ENCODE data around the gene LRRTM4.

The LRRTM4 gene

DNA sequence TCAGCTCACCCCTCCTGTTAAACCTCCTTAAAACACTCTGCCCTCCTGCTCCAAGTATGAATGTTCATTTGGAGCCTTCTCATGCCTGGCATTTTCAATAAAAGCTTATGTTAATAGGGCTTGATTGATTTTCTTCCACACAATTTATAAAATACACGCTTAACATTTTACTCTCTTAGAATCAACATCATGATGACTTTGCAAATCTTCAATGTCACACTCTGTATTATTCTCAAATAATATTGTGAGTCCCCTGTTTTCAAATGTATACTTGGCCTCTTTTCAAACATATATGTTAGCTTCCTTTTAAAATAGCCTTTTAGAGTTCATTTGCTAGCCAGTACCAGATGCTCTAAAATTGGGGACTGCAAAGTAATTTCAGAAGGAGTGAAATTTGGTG, 520.3 kb downstream of the LRRTM4 start:
- no peak for DNase-seq

DNA sequence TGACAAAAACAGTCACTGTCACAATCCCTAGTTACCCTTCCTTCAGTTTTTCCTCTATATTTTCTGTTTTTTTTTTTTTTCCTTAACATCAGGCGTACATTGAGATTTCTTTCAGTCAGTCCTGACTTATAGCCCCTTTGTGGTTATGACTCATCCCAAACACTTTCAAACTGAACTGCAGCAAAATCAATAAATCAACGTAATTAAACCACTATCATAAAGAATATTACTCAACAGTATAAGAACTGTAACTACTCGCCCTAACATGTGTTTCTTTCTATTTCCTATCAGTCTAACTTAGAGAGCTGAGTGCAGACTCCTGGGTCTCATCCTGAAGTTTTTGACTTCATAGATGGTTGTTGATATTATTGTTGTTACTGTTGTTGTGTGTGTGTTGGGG, 523.5 kb downstream of the LRRTM4 start:
- no peak for DNase-seq

DNA sequence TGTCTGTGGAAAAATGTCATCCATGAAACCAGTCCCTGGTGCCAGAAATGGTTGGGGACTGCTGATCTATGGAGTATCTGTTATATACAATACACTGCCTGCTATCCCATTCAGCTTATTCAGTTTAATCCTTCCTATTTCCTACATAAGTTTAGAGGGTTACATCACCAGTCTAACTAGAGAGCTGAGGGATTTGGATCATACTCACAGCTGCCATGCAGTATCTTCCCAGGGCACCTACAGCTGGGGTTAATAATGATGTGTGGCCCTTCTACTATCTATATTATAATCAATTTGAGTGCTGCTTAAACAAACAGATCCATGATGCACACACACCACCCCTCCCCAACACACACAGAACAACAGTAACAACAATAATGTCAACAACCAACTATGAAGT, 524.0 kb downstream of the LRRTM4 start:
- DNase-seq, result no peak

DNA sequence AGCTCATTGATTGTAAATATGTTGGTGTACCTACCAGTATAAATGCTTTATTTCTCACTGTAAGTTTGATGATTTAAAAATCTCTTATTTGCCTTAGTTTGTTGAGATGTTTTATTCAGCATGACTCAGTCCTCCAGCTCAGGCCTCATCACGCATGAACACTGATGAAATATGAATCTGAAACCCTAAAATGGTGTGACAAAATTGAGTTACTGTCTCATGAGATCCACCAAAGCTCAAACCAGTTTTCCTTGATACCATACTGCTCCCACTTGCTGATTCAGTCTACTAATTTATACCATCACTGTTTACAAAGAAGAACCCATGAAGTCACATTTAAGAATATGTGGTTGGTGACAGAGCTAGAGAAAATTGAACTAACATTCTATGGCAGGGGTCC, 524.9 kb downstream of the LRRTM4 start:
- DNase-seq, result no peak

DNA sequence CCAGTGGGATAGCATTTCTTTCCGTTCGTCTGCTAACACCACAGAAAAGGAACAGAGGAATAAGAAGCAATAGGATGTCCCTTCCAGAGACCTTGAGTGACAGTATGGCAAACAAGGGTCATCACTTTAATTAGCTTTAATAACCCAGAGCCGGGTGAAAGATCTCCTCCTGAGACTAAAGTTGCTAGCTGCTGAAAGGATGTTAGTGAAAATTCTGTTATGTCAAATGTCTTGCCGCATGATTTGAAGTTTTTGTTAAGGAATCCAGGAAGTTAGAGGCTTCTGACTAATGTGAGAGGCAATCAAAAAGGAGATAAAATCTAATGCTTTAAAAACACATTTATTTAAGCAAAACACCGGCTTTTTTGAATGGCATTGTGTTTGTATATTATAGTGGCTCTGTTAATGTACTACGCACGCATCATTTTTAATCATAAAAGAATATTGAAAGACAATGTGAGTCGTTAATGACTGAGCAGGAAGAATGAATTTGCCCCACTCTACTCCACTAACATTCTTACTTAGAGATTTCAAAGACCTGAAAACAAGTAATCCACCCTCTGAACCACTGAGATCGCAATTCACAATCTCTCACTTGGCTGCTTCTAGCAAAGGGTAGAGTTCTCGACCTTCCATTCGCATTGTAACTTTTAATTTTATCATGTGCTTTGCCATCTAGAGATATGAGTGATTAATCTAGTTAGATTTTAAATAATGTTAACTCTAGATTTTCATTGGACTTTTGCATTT, 536.6 kb downstream of the LRRTM4 start:
- DNase-seq, result no peak

DNA sequence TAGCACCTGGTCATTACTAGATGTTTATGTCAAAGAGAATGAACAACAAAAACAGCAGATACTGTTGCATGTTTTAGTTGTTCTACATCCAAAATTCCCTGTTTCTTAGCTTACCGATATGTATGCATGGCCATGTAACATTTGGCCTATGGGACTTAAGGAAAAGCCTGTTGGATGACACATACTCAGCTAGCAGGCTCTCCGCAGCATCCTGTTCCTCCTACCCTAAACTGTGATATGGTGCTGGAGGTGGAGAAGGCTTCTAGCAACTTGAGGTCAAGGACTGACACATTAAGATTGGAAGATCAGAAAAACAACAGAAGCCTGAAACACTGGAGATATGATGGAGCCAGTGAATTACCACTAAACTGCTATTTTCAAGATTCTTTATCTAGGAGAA, 537.8 kb downstream of the LRRTM4 start:
- no peak for DNase-seq

DNA sequence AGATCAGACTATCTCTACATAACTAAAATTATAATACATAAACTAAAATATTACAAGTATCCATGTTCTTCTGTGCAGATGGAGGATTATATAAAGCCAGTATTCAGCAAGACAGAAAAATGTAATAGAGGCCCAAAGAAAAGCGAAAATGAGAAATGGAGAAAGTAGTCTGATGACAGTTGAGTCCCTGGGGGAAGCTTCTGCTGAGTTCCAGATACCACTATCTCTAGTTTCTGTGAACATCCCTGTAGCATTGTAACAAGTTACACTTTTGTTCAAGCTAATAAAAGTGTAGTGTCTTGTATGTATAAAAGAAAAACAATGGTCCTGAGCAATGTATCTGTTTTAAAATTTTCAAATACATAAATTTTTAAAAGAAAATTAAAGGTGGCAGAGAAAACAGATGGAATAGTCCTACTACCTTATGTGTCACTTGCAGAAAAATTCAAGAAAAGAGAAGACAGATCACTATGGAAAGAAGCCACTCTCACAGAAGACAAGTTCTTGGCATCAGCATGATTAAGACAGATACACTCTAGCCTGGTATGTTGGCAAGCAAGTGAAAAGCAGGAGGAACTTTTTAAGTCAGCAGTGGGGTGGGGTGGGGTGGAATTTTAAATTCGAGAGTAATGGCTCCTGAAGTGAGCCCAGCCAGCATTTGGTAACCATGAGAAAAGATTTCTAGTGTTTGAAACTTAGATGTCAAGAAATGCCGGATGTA, 541.9 kb downstream of the LRRTM4 start:
- no peak for DNase-seq

DNA sequence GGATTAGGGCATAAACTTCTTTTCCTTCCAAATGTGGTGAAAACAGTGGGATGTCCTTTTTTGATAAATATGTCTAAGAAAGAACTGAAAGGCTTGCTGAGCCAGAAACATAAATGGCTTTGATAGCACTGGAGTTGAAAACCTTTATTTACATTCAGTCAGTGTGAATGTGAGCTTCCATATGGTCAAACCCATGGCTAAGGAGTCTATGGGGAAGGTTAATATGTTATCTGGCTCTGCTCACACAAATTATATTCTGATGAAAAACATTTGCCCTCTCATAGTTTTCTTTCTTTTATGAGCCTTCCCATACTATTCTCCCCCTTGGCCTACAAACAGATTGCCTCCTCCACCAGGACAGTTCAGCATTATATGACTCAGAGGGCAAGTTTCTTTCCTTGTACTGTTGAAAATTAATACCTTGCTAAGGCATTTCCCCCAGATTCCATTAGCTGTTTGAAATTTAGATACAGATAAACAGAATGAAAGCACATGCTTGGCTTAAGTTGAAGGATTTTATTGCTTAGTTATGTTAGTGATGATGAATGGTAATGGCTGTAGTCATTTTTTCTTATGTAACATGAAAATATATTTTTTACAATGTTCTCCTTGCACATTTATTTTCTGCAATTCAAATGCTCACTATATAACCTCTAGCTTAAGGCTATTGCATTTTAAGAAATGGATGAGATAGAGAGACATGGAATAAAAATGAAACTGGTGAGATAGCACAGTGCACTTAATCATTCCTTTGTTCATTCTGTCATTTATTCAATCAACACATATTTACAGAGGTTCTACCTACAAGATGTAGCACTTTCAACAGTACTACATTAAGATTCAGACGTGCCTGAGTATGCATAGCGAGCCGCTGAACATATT, 544.1 kb downstream of the LRRTM4 start:
- no peak for DNase-seq

DNA sequence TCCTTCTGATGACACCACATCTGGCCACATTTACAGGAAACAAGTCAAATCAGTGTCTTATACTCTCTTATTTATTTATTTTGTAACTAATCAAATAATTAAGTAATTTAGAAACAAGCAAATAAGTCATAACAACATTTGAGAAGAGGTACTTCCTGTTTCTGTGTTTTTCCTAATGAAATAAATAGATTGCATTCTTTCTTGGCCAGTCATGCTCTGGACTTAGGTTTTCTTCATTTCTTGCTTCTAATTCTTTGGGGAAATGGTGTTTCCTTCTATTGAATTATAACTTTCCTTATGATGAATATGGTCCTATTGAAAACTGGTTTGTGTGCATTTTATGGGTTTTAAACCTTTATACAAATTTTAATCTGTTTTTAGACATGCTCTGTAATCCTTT, 546.4 kb downstream of the LRRTM4 start:
- DNase-seq, result no peak

DNA sequence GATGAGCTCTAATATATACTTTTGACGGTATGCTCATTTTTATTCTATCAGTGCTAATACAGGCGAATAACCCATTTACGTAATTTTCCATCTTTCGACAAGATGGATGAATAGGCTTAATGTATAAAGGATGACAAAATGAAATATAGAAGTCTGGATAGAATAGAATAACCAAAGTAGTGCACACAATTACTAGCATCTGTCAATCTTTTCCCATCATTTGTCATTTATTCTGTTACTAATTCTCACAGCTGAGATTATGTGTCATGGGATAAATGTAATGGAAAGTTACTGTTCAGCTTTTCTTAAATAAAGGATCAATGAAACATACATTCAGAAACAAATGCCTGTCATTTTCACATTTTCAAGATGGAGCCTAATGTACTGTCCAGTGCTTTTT, 548.6 kb downstream of the LRRTM4 start:
- DNase-seq, result no peak

DNA sequence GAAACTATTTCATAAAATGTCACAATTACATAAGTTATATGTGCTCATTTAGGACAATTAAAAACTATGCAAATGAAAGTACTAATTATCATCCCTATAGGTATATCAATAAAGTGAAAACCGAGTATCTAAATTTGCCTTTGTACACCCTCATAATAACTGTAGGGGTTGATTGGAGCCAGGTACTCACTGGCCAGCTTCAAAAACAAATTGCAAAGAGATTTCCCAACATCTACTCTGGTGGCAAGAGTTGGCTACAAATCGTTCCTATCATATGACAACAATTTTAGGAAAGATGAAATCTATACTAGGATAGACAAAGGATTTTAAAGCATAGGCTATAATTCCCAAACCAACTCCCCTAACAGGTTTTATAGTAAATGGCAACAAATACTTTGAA, 556.4 kb downstream of the LRRTM4 start:
- no peak for DNase-seq

DNA sequence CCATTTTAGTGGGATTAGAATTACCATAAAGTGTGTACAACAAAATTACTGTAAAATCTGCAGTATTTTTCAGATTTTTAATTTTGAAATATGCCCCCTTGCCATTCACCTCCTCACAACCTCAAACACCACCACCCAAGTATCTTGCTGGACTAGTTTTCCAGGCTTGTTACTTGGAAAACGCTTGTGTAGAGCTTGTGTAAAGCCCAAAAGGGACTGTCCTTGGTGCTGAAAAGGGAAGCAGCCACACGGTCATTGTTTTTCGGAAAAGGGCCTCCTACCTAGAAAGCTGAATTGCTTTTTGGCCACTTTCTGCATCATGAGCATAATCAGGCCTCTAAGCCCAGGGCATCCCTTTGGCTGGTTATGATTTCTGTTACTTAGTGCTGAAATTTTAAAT, 563.4 kb downstream of the LRRTM4 start:
- no peak for DNase-seq

DNA sequence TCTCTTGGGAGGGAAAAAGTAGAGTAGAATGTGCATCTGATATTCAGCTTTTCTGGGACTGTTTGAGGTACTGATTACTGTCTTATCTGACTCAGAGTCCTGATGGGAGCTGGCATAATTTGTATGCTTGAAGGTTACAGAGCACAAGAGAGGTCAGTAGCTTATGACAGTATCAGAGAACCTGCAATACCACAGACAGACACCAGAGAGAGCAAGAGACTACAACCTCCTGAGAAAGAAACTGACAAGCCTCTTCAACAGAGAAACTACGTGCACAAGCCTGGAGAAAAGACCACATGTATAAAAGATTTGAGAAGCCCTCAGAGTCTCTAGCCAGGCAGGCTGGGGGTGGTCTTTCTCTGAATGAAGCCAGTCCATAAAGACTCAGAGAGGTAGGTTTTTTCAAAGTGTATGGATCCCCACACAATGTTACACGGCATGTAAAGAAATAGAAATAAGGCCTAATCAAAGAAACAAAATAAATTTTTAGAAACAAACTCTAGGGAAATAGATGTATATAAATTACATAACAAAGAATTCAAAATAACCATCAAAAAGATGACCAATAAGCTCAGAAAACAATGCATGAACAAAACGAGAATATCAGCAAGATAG, 568.3 kb downstream of the LRRTM4 start:
- DNase-seq, result peak in 14 of 51 donors; percentile 2 to 45 (median 14)

DNA sequence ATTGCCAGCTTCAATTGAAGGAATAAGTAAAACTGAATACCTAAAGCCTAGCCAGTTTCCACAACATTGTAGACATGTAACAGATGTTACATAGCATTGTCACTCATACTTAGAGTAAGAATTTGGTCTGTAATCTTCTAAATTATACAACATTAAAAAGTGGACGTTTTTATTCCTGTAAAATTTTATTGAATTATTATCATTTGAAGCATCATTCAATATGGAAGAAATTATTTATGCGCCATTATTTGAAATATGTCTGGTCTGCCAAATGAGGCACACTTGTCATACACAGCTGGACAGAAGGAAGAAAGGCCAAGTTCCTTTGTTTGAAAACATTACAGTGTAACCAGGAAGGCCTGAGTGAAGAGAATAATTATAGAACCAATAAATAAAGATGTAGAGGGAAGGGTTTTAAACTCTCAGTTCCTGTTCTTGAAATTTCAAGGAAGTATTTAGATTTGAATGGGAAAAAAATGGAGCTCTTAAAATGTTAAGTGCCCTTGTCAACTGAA, 575.5 kb downstream of the LRRTM4 start:
- DNase-seq, result no peak

DNA sequence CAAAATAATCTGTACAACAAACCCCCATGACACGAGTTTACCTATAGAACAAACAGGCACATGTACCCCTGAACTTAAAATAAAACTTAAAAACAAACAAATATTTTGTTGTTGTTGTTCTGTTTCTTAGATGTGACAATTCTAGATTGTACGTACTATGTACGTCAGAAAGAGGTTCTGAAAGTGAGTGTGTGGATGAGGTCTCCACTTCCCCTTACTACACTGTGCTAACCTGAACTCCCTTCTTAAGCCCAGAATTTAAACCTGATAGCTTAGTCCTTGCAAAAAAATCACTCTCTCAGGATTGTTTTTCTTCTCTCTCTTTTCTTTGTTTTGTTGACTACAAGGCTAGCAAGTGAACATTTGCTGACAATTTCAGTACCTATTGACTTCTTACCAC, 581.6 kb downstream of the LRRTM4 start:
- DNase-seq, result no peak

DNA sequence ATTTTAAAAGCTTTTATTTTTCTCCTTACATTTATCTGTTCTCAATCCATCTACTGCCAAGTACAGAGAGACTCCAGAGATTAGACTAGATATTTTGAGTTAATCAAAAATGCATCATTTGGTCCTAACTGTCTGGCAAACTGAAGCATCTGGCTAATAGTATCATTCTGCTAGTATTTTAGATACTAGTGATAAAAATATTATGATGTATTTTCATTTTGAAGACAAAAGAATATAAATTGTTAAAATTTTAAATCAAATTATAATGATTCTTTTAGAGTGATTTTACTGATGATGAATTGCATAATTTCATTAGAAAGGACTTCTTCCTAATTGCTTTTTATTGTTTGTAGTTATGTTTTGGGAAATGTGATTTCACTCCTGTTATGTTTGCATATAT, 584.0 kb downstream of the LRRTM4 start:
- DNase-seq, result no peak

DNA sequence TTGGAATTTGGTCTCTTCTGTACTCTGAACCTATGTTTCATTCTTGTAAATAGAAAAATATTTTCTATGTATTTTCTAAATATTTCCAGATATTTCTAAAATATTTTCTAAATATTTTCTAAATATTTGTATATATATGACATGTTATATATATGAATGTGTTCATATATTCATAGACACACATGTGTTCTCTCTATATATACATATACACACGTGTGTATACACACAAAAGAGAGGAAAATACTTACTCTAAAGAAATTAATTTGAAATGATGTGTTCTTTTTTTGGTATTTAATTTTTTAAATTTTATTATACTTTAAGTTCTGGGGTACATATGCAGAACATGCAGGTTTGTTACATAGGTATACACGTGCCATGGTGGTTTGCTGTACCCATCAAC, 589.6 kb downstream of the LRRTM4 start:
- DNase-seq, result no peak

DNA sequence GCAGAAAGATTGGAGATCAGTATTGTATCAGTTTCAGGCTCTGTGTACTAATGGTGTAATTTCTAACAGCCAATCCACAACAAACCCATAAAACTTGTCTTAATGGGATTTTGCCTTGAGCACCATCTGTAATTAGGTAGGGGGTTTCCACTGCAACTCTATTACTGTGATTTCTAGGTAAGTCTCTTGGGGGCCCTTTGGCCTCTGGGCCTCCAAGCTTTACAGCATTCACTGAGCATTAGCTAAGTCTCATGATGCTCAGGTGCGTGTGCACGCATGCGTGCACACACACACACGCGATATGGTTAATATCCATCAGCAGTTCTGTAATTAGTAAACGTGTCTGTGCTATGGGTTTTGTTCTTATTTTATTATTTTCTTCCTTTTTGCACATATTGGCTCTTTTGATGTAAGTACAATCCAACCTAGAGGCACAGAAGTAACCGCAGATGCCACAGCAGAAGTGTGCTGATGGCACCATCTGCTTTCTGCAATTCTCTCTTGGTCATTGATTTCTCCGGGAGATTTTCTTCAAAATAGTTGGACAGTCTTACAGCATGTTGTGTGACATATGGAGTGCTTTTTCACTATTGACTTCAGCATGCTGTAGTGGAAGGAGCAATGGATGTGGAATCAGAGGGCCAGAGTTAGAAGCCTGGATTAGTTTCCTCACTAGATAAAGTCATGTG, 592.0 kb downstream of the LRRTM4 start:
- DNase-seq, result no peak

DNA sequence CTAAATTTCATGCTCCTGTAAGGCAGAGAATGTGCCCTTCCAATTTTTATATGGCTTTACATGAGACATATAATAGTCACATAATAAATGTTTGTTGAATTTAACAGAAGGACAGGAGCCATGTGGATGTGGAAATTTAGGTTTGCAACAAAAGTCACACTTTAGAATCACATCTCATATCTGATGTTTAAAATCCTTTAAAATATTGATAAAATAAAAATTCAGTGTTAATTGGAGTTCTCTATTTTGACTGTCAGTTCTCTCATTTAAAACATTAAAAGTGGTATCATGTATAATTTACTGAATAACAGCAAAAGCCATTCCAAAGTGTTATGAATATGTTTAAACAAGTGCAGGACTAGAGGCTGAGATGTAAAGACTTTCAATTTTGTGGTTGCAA, 594.1 kb downstream of the LRRTM4 start:
- DNase-seq, result no peak

DNA sequence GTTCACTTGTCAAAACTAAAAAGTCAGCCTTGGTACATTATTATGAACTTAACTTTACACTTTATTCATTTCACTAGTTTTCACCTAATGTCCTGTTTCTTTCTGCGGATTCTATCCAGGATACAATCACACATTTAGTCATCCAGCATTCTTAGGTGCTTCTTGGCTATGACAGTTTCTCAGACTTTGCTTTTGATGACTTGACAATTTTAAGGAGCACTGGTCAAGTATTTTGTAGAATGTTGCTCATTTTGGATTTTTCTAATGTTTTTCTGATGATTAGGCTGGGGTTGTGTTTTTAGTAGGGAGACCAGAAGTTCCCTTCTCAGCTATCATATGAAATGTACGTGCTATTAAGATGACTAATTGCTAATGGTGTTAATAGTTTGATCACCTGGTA, 601.2 kb downstream of the LRRTM4 start:
- DNase-seq, result no peak

DNA sequence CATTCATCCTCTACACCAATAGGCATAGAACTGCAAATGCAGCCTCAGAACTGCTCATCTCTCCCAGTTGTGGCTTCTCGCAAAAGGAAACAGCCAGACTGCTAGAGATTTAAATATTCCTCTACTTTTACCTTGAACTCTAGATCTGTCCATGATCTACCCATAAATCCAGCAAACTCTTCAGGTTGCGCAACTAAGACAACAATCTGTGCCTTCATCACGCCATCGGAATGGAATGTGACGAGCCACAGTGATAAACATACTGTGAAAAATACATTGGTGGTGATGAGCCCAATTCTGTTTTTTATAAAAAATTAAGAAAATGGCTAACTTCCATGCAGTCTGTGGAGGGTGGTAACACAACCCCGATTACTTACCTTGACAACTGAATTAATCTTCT, 626.7 kb downstream of the LRRTM4 start:
- DNase-seq, result no peak

All from hypothalamus (tissue), 51 donors.